NCI-H774 (cell line): Measurements from ENCODE around the gene CARD19.
"Not testable (repeated sequence)": the region's sequence is repeated elsewhere in the genome, so short reads cannot be mapped to it uniquely, and the experiment has no call there.

ENCODE experiments used
- DNase-seq: peaks from one replicate; lab custom pipeline; 2025; lab: John Stamatoyannopoulos, UW

The CARD19 gene

DNA sequence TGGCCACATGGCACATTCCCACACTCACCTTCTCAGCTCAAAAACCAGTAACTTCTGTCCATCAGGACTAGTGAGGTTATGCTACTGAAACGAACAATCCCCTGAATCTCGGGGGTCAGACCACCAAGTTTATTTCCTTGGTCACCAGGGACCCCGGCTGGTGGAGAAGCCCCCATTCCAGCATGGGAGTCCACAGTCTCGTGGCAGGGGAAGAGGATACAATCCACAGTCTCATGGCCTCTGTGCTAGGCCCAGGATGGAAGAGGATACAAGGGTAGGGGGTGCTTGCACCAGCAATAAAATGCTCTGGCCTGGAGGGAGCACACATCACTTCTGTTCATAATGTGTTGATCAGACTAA is 7.4 kb upstream of the CARD19 start:
- DNase-seq = no peak

DNA sequence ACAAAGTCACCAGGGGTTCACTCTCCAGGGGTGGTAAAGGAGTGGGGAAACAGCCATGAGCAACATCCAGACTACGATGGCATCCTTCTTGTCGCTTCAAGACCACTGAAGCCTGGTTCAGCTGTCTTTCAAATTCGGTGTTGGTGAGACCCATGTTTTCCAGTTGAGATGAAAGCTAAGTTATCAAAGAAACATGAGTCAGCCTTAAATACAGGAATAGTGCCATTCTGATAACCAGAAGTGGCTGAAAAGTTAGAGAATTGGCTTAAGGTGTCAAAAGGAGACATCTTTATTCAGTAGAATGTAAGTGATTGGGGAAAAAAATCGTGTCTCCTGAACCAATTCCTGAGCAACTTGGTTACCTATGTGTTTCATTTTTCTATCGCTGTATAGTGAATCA is 7.0 kb upstream of the CARD19 start:
- DNase-seq = no peak

DNA sequence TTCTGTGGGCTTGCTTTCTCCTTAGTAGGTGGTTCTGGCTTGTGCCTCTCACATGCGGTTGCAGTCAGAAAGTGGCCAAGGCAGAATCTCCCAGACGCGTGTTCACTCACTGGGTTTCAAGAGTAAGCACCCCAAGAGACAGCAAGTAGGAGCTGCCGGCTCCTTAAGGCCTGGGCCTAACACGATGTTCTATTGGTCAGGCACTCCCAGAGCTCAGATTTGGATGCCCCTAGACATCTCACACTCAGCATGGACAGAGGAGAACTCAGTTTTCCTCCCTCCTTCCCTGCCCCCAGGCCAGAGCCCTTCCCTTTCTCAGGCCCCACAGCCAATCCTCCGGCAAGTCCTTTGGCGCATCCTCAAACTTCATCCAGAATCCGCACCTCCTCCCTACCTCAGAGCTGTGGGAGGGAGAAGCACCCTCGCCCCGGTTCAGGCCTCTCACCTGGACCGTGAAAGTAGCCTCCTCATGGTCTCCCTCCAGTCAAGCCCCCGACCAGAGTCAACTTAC is 6.5 kb upstream of the CARD19 start:
- DNase-seq = no peak

DNA sequence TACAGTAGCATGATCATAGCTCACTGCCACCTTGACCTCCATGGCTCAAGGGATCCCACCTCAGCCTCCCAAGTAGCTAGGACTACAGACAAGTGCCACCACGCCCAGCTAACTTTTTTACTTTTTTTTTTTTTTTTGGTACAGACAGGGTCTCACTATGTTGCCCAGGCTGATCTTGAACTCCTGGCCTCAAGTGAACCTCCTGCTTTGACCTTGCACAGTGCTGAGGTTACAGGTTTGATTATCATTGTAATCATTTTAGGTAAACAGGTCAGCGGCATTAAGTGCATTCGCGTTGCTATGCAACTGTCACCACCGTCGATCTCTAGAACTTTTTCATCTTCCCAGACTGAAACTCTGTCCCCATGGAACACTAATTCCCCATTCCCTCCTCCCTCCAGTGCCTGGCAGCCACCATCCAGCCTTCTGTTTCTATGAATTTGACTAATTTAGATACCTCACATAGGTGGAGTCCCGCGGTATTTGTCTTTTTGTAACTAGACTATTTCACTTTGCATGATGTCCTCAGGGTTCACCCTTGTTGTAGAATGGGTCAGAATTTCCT is 5.8 kb upstream of the CARD19 start:
- no peak for DNase-seq

DNA sequence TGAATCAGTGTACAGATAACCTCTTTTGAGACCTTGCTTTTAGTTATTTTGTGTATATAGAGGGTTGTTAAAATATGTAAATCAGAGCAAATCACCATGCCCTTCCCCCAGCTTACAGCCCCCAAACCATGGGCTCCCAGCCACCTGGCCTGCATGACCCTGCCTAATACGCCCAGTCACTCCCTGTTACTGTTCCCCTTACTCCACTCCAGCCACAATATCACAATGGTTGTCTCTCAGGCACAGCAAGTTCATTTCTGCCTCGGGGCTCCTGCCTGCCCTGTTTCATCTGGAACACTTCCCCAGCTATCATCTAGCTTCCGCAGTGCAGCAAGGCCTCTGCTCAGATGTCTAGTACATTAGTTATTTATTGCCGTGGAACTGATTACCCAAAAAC is 5.0 kb upstream of the CARD19 start:
- no peak for DNase-seq

DNA sequence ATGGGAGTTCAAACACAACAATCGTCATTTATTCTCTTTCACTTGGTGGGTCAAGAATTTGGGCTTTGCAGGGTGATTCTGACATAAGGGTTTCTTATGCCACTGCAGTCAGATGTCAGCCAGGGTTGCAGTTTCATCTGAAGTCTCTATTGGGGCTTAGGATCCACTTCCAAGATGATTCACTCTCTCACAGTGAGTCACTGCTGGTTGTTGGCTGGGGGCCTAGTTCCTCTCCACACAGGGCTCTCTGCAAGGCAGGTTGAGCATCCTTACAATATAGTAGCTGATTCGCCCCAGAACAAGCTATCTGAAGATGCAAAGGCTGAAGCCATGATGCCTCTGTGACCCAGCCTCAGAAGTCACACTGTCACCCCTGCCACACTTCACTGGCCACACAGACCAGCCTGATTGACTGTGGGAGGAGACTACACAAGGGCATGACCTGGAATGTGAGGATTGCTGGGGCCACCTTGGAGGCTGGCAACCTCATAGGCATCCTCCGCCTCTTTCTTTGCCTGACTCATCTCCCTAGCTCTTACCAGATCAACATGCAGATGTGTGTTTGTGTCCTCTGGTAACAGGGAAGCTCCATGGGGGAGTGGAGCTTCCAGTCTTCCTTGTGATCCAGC is 4.5 kb upstream of the CARD19 start:
- DNase-seq = no peak

DNA sequence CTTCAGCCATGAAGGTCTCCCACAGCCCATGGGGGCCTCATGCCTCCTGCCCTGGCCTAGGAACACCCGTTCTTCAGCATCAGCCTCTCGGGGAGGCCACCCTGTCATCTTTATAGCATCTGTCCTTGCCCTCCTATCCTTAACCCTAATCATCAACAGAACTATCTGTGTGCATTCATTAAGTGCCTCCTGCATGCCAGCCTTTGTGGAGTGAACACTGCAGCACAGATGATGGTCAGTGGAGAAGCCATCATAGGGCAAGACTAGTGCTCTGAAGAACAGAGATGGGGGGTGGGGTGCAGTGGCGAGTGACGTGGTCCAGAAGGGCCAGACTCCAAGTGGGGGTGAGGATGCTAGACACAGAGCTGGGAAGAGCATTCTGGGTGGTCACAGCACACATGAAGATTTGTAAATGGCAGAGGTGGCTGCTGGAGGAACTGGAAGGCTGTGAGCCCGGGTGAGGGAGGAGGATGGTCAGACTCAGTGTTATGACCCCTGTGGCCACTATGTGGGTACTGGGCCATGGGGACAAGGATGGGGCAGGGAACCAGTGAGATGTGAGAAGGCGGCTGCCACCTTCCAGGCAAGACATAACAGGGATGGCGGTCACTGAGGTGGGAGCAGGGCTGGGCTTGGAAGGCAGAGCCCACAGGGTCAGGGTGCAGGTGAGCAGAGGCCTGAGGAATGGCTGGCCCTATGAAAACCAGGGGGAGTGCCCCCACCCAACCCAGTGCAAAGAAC is 3.6 kb upstream of the CARD19 start:
- no peak for DNase-seq

DNA sequence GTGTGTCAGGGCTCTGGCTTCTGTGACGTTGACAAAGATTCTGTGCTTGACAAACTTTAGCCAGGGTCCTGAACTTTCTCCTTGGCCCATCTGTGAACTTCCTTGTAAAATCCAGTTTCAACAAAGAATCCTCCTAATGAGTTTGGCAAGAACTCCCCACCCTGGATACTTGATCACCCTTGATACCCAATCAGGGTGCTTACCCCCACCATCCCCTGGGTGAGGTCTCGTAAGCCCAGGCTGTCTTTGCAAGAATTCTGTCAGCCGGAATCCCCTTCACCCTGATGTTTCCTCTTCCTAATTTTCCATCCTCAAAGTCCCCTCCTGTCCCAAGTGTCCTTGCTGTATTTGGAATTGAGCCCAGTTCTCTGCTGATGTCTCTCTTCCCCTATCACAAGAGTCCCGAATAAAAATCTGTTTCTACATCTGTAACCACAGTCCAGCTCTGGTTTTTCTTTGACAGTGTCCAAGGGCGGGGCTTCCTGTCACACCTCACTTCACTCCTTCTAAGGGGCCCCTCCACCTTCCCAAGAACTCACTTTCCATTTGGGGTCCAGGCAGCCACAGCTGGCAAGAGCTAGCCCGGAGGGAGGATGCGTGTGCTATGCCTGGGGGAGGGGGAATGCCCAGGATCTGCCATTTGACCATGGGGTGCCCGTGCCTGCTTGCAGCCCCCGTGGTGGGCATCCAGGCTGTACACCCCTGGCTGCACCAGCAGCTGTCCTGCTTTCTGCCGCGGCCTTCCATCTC is 2.7 kb upstream of the CARD19 start:
- DNase-seq = no peak

DNA sequence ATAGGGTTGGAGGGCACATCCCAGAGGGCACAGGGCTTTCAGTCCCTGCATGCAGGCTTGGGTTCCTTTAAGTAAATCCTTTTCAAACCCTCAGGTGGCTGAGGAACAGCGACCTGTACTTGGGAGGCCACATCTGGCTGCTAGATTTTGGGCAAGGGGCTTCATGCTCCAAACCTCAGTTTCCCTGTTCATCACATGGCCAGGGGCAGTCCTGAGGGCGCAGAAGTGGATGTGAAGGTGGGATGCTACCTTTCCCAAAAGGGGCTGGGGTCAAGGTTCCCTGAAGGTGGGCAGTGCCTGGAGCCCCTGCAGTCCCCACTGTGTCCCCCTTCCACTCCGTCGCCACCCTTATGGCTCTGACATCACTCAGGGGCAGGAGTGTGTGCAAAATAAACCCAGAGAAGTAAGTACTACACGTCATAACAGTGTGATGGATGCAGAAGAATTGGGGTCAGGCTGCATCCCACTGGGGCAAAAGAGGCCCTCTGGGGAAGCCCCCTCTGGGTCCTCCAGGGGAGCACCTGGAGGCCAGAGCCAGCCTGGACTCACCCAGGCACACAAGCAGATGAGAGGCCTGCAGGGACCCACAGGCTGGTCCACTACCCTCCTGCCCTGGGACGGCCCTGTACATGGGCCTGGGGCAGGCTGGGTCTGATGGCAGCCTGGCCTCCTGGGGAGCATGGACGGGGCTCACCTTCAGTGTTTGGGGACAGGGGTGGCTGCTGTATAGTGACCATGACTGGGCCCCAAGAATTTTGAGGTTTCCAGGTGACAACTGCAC is 1.9 kb upstream of the CARD19 start:
- DNase-seq = no peak

DNA sequence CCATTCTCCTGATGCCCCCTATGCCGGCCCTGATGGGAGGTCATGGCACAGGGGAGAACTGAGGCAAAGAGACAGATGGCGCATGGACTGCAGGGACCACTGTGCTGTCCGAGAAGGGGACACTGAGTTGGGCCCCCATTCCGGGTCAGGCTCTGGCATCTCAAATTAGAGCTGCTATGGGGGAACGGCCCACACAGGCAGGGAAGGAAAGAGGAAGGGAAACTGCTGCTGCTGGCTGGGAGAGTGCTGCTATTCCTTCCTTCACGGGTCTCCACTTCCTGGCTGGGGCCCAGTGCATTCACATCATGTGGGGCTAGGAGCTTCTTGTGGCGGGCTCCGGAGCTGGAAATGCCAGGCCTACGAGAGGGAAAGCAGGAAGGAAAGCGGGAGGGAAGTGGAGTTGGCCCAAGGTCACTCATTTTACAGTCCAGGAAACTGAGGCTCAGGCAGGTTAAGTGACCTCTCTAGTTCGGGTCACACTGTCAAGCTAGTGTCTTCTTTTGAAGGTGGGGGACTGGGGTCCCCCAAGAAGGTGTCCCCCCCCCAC is 1.3 kb upstream of the CARD19 start:
- DNase-seq = no peak

DNA sequence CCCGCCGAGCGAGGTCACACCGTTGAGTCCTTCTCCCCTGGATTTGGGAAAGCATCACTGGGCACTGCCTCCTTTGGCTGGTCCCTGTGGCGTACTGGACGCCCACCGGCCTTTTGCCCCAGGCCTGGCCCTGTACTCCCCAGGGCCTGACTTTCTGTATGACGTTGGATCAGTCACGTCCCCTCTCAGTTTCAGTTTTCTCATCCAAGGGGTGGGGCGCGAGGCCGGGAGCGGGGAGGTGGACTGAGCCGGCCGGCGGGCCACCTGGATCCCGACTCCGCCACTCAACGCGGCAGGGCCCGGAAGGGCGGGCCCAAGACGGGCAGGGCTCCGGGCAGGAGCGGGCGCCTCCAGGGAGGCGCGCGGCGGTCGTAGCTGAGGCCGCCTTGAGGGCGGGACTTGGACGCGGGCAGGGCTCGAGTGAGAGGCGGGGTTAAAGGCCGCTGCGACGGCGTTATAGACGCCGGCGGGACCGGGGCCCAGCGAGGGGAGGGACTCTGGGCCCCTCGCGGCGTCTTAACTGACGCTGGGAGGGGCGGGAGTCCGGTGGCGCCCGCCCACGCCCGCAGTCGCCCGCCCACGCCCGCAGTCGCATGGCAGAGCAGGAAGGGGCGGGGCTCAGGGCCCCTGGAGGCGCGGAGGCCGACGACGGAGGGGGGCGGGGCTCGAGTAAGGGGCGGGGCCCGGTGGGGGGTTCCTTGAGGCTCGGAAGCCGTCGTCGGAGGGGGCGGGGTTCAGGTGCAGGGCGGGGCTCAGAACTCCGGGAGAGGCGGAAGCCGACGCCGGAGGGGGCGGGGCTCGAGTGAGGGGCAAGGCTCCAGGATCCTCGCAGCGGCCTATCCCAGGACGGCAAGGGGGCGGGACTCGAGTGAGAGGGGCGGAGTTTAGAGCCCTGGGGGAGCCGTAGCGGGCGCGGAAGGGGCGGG is 549 bp upstream of the CARD19 start:
- DNase-seq = peak; percentile 99

DNA sequence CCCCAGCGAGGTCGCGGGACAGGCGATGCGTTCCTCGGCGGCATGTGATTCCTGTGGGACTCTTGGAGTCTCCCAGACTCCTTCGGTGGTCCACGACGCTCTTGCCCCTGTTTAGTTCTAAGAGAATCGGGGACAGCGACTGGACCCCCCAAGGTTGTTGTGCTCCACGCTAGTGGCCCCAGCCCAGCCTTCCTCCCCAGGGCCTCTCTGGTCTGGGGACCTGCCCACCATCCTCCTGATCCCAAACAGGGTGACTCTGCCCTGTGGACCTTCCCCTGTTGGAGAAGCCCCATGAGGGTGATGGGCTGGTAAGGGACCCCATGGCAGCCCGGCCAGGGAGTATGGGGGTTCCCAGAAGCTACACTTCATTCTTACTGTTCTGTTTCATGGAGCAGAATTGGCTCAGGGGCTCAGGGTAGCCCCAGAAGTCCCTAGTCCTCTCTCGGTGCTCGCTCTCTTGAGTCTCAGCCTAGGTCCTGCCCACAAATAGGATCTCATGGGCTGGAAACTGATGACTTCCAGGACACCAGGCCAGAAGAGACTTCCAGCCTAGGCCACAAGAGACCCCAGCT is 880 bp downstream of the CARD19 start:
- DNase-seq = no peak

DNA sequence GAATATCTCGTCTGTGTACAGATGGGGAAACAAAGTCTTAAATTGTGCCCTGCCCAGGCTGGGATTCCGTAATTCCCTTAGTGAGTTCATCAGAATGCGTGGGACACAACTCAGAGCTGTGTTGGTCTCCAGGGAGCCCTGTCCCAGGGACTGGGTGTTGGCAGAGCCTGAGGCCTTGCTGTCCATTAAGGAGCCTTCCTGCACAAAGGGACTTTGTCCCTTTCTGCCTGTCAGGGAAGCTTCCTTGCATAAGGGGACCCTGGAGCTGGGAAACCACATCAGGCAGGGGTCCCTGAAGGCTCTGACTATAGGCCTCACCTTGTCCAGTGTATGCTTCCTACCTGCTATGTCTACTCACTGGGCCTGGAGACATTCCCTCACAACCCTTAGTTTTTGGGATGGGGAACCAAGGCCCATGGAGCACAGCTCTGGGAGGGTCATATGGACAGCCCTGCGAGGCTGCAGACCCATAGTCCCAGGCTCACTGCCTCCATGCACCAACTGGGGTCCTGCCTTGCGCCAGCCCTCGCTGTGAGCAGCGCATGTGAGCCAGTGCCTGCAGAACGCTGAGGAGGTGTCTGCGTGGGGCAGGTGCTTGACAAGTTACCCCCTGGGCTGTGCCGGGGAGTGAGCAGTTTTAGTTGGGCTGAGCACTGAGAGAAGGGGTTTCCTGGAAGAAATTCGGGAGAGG is 1.6 kb downstream of the CARD19 start:
- DNase-seq = no peak

DNA sequence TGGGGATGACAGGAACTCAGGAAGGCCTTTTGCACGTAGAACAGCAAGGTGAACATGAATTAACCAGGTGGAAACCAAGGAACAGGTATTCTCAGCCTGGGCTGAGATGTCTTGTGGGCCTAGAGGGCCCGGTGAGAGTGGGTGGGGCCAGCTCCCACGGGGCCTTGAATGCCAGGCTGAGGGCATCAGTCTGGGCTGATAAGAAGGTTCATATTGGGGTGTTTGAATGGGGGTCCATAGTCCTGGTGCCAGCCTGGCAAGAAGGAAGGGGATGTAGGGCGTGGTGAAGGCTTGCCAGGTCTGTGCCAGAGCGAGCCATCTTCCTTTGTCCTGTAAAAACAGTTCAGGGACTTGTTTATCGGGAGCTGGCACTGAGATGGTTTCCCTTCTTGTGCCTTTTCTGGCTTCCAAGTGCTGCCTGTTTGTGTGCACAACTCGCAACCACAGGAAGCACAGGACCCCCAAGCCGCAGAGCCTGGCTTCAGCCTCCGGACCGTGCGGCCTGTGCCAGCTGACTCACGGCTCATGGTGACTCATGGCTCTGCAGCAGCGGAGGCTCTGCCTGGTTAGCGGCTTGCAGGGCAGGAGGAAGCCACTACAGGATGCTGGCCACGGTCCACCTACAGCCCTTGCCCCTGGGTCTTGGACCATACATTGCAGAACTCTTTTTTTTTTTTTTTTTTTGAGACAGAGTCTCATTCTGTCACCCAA is 2.4 kb downstream of the CARD19 start:
- DNase-seq = no peak

DNA sequence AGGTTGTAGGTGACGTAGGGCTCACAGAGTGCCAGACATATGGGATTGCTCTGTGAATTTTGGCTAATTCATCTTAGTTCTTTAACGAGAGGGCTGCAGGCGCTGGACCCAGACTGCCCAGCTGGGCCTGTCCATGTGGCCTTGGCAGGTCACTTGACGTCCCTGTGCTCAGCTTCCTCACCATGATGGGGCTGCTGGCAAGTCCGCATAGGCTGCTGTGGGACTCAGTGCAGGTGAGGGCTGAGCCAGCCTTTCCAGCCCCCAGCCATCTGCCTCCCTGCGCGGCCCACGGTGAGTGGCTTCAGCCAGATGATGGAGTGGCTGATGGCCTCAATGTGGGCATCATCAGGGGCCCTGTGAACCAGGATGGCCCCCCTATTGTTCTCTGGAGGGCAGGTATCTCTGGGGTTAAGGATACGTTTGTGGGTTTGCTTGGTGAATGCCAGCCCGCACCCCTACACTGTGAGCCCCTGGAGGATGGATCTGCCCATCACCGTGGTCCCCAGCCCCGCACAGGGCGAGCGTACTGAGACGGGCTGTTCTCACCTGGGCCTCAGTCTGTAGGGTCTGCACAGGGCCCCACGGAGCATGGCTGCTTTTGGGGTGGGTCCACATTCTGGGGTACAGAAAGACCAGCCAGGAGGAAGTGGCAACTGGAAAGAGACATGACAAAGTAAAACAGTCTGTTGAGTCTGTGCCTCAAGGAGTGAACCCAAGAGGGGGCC is 3.7 kb downstream of the CARD19 start:
- no peak for DNase-seq

DNA sequence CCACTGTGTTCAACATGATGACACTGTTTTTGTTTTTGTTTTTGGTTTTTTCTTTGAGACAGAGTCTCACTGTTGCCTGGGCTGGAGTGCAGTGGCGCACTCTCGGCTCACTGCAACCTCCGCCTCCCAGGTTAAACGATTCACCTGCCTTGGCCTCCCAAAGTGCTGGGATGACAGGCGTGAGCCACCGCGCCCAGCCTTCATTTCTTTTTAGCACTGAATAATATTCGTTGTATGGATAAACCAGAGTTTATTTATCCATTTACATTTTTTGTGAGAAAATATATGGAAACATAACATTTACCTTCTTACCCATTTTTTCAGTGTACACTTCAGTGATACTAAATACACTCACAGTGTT is 4.2 kb downstream of the CARD19 start:
- no peak for DNase-seq

DNA sequence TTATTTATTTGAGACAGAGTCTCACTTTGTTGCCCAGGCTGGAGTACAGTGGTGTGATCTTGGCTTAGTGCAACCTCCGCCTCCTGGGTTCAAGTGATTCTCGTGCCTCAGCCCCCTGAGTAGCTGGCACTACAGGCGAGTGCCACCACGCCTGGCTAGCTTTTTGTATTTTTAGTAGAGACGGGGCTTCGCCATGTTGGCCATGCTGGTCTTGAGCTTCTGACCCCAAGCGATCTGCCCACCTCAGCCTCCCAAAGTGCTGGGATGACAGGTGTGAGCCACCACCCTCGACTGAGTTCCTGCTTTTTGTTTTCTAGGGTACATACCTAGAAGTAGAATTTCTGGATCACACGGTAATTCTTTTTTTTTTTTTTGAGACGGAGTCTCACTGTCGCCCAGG is 5.1 kb downstream of the CARD19 start:
- not testable (repeated sequence) for DNase-seq

DNA sequence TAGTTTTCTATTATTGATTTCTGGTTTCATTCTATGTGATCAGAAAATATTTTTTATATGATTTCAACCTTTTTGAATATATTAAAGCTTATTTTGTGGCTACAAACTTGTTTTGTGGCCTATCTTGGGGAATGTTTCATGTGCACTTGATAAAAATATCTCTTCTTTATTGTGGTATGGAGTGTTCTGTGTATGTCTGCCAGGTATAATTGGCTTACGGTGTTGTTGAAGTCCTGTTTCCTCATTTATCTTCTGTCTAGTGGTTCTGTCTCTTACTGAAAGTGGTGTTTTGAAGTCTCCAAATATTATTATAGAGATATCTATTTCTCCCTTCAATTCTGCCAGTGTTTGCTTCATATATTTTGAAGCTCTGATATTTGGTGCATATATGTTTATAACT is 9.6 kb downstream of the CARD19 start:
- no peak for DNase-seq
